Measurements from ENCODE around the gene PDZD2.
"Not testable (repeated sequence)": the region's sequence is repeated elsewhere in the genome, so short reads cannot be mapped to it uniquely, and the experiment has no call there.

The PDZD2 gene

GRCh38 chr5:31965227-31965626 is 326.3 kb downstream of the PDZD2 start:
- Mint-ChIP-seq H3K4me1 (no peaks in the 10 kb centered on the region), H3K27ac (no peak overlapping the region)

GRCh38 chr5:31966936-31967335 is 328.0 kb downstream of the PDZD2 start:
- peaks cover 3 to 9% of the 10 kb centered on the region in 2 donors for H3K9me3 Mint-ChIP-seq
- H3K36me3 Mint-ChIP-seq, result no peaks in the 10 kb centered on the region
- no peak overlapping the region for H3K4me3 Mint-ChIP-seq
- DNase-seq, result no peak
- no peaks in the 10 kb centered on the region for H3K4me1 Mint-ChIP-seq
- no peaks in the 10 kb centered on the region for H3K27me3 Mint-ChIP-seq
- ATAC-seq (replicated peaks), result no peak
- H3K27ac Mint-ChIP-seq, result no peak overlapping the region

More at GRCh38 chr5:31965227-31965626, 326.3 kb downstream of the PDZD2 start:
- no peak overlapping the region for H3K4me3 Mint-ChIP-seq
- DNase-seq (no peak), ATAC-seq (replicated peaks) (no peak)
- H3K9me3 Mint-ChIP-seq, result peaks cover 3 to 11% of the 10 kb centered on the region in 2 donors
- no peaks in the 10 kb centered on the region for H3K36me3 Mint-ChIP-seq
- peaks cover 3 to 5% of the 10 kb centered on the region in 2 donors for H3K27me3 Mint-ChIP-seq

GRCh38 chr5:31967461-31967860 is 328.5 kb downstream of the PDZD2 start:
- no peak for DNase-seq
- H3K36me3 Mint-ChIP-seq, result no peaks in the 10 kb centered on the region
- H3K27ac Mint-ChIP-seq, result no peak overlapping the region
- peaks cover 3 to 9% of the 10 kb centered on the region in 2 donors for H3K9me3 Mint-ChIP-seq
- H3K4me3 Mint-ChIP-seq, result no peak overlapping the region
- ATAC-seq (replicated peaks), result no peak
- H3K27me3 Mint-ChIP-seq, result no peaks in the 10 kb centered on the region
- no peaks in the 10 kb centered on the region for H3K4me1 Mint-ChIP-seq

GRCh38 chr5:31972558-31972957 is 333.6 kb downstream of the PDZD2 start:
- Mint-ChIP-seq H3K4me1 (no peaks in the 10 kb centered on the region), H3K27me3 (no peaks in the 10 kb centered on the region), H3K4me3 (no peak overlapping the region), H3K27ac (no peak overlapping the region), H3K9me3 (peaks cover 5 to 7% of the 10 kb centered on the region in 2 donors), H3K36me3 (peaks cover 0 to 1% of the 10 kb centered on the region in 2 donors)
- DNase-seq (no peak), ATAC-seq (replicated peaks) (no peak)

- DNase-seq; H3K27me3 Mint-ChIP-seq; ATAC-seq (replicated peaks); H3K4me1 Mint-ChIP-seq; H3K4me3 Mint-ChIP-seq; H3K36me3 Mint-ChIP-seq; H3K9me3 Mint-ChIP-seq; H3K27ac Mint-ChIP-seq: not testable (repeated sequence)
Measured at GRCh38 chr5:31975189-31975612, 336.3 kb downstream of the PDZD2 start.

GRCh38 chr5:31976169-31976568 is 337.2 kb downstream of the PDZD2 start:
- Mint-ChIP-seq H3K9me3 (peaks cover 3 to 4% of the 10 kb centered on the region in 2 donors), H3K4me1 (no peaks in the 10 kb centered on the region), H3K36me3 (peaks cover 0 to 1% of the 10 kb centered on the region in 2 donors), H3K27ac (no peak overlapping the region), H3K4me3 (no peak overlapping the region), H3K27me3 (no peaks in the 10 kb centered on the region)
- DNase-seq, result no peak
- ATAC-seq (replicated peaks), result no peak

GRCh38 chr5:31981361-31981945 is 342.5 kb downstream of the PDZD2 start:
- ATAC-seq (replicated peaks) (no peak), DNase-seq (no peak)
- Mint-ChIP-seq H3K27me3 (peaks cover 0 to 4% of the 10 kb centered on the region in 2 donors), H3K36me3 (no peaks in the 10 kb centered on the region), H3K9me3 (peaks cover 0 to 2% of the 10 kb centered on the region in 2 donors), H3K4me1 (no peaks in the 10 kb centered on the region), H3K27ac (no peak overlapping the region), H3K4me3 (no peak overlapping the region)

GRCh38 chr5:31982027-31982426 is 343.1 kb downstream of the PDZD2 start:
- DNase-seq, result no peak
- no peak overlapping the region for H3K27ac Mint-ChIP-seq
- H3K27me3 Mint-ChIP-seq, result peaks cover 0 to 4% of the 10 kb centered on the region in 2 donors
- no peak for ATAC-seq (replicated peaks)
- no peaks in the 10 kb centered on the region for H3K4me1 Mint-ChIP-seq
- H3K4me3 Mint-ChIP-seq, result no peak overlapping the region
- peaks cover 0 to 2% of the 10 kb centered on the region in 2 donors for H3K9me3 Mint-ChIP-seq
- H3K36me3 Mint-ChIP-seq, result no peaks in the 10 kb centered on the region

- H3K4me1 Mint-ChIP-seq, result no peaks in the 10 kb centered on the region
Measured at GRCh38 chr5:31982621-31983020, 343.7 kb downstream of the PDZD2 start.

GRCh38 chr5:31983851-31984250 is 344.9 kb downstream of the PDZD2 start:
- no peak overlapping the region for H3K4me3 Mint-ChIP-seq
- DNase-seq (no peak), ATAC-seq (replicated peaks) (no peak)
- H3K36me3 Mint-ChIP-seq, result peaks cover 3% of the 10 kb centered on the region in 2 donors
- peaks cover 0 to 8% of the 10 kb centered on the region in 2 donors for H3K27me3 Mint-ChIP-seq
- no peaks in the 10 kb centered on the region for H3K4me1 Mint-ChIP-seq
- H3K9me3 Mint-ChIP-seq, result peaks cover 4 to 5% of the 10 kb centered on the region in 2 donors
- H3K27ac Mint-ChIP-seq, result no peak overlapping the region

More at GRCh38 chr5:31982621-31983020, 343.7 kb downstream of the PDZD2 start:
- Mint-ChIP-seq H3K36me3 (no peaks in the 10 kb centered on the region), H3K27me3 (peaks cover 0 to 4% of the 10 kb centered on the region in 2 donors), H3K9me3 (no peaks in the 10 kb centered on the region), H3K27ac (no peak overlapping the region), H3K4me3 (no peak overlapping the region)
- ATAC-seq (replicated peaks), result no peak
- DNase-seq, result no peak

- ATAC-seq (replicated peaks) (no peak), DNase-seq (no peak)
- Mint-ChIP-seq H3K4me1 (no peaks in the 10 kb centered on the region), H3K27ac (no peak overlapping the region), H3K36me3 (peaks cover 3% of the 10 kb centered on the region in 2 donors), H3K27me3 (peaks cover 0 to 8% of the 10 kb centered on the region in 2 donors), H3K9me3 (peaks cover 4 to 5% of the 10 kb centered on the region in 2 donors), H3K4me3 (no peak overlapping the region)
Measured at GRCh38 chr5:31984691-31985090, 345.8 kb downstream of the PDZD2 start.

- Mint-ChIP-seq H3K4me1 (no peaks in the 10 kb centered on the region), H3K27me3 (peaks cover 6 to 15% of the 10 kb centered on the region in 2 donors), H3K4me3 (no peak overlapping the region), H3K27ac (no peak overlapping the region), H3K36me3 (peaks cover 3% of the 10 kb centered on the region in 2 donors), H3K9me3 (peaks cover 4 to 5% of the 10 kb centered on the region in 2 donors)
- DNase-seq, result no peak
- no peak for ATAC-seq (replicated peaks)
Measured at GRCh38 chr5:31986101-31986500, 347.2 kb downstream of the PDZD2 start.

- DNase-seq, result no peak
- H3K9me3 Mint-ChIP-seq, result peaks cover 4 to 5% of the 10 kb centered on the region in 2 donors
- ATAC-seq (replicated peaks), result no peak
Measured at GRCh38 chr5:31987985-31988710, 349.2 kb downstream of the PDZD2 start.

GRCh38 chr5:31990081-31990650 is 351.2 kb downstream of the PDZD2 start:
- Mint-ChIP-seq H3K4me1 (no peaks in the 10 kb centered on the region), H3K27ac (no peak overlapping the region), H3K9me3 (peaks cover 4 to 5% of the 10 kb centered on the region in 2 donors), H3K27me3 (peaks cover 6 to 12% of the 10 kb centered on the region in 2 donors), H3K36me3 (peaks cover 3% of the 10 kb centered on the region in 2 donors), H3K4me3 (no peak overlapping the region)
- DNase-seq (no peak), ATAC-seq (replicated peaks) (no peak)

More at GRCh38 chr5:31987985-31988710, 349.2 kb downstream of the PDZD2 start:
- Mint-ChIP-seq H3K27ac (no peak overlapping the region), H3K27me3 (peaks cover 6 to 13% of the 10 kb centered on the region in 2 donors), H3K4me1 (no peaks in the 10 kb centered on the region), H3K4me3 (no peak overlapping the region), H3K36me3 (peaks cover 3% of the 10 kb centered on the region in 2 donors)

All from stimulated activated naive B cell treated with anti-CD40 and anti-IgM and Interleukin-4, amounts not matched to agents 10 μg/mL and 1 μg/mL and 100 μg/mL, for 72 hours (primary cell).